22Rv1 (cell line): ENCODE results near the gene YIPF1.

Experiments used
- H3K27ac ChIP-seq: fragments of 450-650 bp; 2 replicates; pipeline ENCODE4 v1.5.1; 2017
- ZFX ChIP-seq: fragments of 450-650 bp; IDR thresholded peaks from 2 replicates; pipeline ENCODE4 v1.6.1; 2017; ENCODE audit warnings: antibody characterized with exemption, borderline replicate concordance
- TF ChIP-seq, protein P1 (sequence below): fragments of 450-650 bp; IDR thresholded peaks from 2 replicates; pipeline ENCODE4 v1.5.1; 2017; ENCODE audit warnings: mild to moderate bottlenecking

YIPF1 gene

DNA sequence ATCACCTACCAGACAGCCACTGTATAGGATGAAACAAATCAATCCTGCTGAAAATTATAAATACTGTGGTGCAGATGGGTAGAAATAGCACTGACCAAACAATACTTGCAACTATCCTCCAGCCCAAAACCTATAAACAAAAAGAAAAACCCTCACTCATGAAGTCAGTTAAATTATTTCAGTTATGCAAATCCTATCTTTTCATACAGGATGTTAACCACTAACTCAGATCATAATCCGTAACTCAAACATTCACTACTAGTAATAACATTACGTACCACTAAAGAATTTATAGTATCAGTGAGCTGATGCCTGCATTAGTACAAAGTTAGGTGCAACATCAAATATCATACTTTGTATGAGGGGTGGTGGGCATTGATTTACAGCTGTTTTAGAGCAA is 54.1 kb downstream of the YIPF1 start:
- H3K27ac ChIP-seq, result no peak overlapping the region
- TF ChIP-seq ZFX, result no peak
- TF ChIP-seq, protein P1, sequence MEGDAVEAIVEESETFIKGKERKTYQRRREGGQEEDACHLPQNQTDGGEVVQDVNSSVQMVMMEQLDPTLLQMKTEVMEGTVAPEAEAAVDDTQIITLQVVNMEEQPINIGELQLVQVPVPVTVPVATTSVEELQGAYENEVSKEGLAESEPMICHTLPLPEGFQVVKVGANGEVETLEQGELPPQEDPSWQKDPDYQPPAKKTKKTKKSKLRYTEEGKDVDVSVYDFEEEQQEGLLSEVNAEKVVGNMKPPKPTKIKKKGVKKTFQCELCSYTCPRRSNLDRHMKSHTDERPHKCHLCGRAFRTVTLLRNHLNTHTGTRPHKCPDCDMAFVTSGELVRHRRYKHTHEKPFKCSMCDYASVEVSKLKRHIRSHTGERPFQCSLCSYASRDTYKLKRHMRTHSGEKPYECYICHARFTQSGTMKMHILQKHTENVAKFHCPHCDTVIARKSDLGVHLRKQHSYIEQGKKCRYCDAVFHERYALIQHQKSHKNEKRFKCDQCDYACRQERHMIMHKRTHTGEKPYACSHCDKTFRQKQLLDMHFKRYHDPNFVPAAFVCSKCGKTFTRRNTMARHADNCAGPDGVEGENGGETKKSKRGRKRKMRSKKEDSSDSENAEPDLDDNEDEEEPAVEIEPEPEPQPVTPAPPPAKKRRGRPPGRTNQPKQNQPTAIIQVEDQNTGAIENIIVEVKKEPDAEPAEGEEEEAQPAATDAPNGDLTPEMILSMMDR, result no peak

DNA sequence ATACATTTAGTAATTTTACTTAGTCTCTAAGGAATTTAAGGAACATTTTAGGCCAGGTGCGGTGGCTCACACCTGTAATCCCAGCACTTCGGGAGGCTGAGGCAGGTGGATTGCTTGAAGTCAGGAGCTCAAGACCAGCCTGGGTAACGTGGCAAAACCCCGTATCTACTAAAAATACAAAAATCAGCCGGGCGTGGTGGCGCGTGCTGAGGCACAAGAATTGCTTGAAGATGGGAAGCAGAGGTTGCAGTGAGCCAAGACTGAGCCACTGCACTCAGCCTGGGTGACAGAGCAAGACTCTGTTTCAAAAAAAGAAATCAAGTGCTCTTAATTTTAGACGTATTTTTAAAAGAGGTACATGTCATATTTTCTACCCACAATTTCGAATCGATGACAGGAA is 54.8 kb downstream of the YIPF1 start:
- no peak for TF ChIP-seq ZFX
- TF ChIP-seq, protein P1, result no peak
- H3K27ac ChIP-seq, result no peak overlapping the region

DNA sequence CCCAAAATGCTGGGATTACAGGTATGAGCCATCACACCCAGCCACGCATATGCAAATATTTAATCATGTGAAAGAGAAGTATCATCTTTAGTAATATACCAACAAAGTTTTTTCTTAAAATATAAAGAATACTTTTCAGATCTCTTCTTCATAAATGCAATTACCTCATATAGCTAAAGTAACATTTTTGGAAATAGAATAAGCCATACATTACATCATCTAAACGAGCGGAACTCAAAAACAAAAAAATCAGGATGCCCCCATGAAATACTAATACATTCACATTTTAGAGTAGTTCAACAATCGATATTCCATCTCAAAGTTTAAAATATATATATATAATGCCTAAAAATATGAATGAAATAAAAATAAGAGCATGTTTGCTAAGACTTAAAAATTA is 56.2 kb downstream of the YIPF1 start:
- no peak for TF ChIP-seq ZFX
- TF ChIP-seq, protein P1, result no peak
- H3K27ac ChIP-seq, result no peak overlapping the region

DNA sequence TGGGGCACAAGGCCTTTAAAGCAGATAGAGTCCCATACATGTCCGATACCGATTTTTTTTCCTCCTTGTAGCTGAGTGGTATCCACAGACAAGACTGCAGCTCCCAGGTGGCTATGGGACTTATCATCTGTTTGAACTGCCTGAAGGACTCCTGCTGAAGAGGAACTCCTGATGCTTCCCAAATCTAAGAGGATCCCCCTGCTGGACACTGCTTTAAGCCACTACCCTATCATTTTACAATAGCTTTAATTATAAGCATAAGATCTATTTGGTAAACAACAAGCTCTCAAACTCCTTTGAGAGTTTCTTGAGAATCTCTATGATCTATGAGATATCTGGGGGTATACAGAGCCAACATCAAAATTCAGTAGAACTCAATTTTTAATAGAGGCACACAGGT is 63.2 kb downstream of the YIPF1 start:
- TF ChIP-seq, protein P1, result no peak
- no peak for TF ChIP-seq ZFX
- no peak overlapping the region for H3K27ac ChIP-seq

DNA sequence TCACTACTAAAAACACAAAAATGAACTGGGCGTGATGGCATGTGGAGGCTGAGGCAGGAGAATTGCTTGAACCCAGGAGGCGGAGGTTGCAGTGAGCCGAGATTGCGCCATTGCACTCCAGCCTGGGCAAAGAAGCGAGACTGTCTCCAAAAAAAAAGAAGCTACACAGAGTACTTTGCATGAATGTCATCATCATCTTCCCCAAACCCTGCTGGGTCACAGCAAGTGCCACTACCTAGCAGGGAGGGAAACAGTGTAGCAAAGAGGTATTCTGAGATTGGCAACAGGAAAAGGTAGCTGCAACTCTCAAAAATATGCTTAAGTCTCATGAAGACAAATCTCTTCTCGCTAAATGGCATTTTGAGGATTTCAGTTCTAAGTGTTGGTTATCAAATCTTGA is 64.3 kb downstream of the YIPF1 start:
- TF ChIP-seq, protein P1, result no peak
- no peak for TF ChIP-seq ZFX
- no peak overlapping the region for H3K27ac ChIP-seq

DNA sequence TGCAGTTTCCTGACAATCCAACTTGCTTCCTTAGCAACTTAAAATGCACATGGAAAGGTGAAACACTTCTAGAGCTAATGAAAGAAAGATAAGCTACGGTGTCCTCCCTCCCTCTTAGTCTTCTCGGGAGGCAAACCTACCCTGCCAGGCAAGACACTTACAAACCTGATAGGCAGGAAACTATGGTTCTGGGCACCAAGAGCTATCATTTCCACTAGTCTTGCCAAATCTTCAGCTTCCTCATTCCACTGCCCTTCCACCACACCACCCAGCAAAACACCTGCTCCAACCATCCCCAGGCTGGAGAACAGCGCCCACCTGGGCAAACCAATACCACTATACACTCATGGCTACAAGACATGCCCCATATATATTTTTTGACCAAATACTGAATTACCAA is 66.7 kb downstream of the YIPF1 start:
- TF ChIP-seq, protein P1, result no peak
- no peak for TF ChIP-seq ZFX
- no peak overlapping the region for H3K27ac ChIP-seq

DNA sequence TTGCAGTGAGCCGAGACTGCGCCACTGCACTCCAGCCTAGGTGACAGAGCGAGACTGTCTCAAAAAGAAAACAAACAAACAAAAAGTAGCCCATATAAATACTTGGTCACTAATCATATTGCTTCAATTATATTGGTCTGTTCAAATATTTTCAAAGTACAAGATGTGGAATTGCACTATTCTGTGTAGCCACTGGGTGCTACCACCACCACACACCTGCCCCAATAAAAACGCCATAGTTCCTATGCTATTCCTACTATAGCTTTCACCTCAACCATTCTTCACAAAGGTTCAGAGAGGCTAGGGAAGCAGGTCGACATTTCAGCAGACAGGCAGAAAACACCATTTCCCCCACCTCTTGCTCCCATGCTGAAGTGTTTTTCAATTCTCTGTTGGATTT is 68.2 kb downstream of the YIPF1 start:
- TF ChIP-seq ZFX, result no peak
- TF ChIP-seq, protein P1, result no peak
- H3K27ac ChIP-seq, result no peak overlapping the region
